ENCODE measurements around the gene HSPA8.
"Not testable (repeated sequence)": the region's sequence is repeated elsewhere in the genome, so short reads cannot be mapped to it uniquely, and the experiment has no call there.

The HSPA8 gene

DNA sequence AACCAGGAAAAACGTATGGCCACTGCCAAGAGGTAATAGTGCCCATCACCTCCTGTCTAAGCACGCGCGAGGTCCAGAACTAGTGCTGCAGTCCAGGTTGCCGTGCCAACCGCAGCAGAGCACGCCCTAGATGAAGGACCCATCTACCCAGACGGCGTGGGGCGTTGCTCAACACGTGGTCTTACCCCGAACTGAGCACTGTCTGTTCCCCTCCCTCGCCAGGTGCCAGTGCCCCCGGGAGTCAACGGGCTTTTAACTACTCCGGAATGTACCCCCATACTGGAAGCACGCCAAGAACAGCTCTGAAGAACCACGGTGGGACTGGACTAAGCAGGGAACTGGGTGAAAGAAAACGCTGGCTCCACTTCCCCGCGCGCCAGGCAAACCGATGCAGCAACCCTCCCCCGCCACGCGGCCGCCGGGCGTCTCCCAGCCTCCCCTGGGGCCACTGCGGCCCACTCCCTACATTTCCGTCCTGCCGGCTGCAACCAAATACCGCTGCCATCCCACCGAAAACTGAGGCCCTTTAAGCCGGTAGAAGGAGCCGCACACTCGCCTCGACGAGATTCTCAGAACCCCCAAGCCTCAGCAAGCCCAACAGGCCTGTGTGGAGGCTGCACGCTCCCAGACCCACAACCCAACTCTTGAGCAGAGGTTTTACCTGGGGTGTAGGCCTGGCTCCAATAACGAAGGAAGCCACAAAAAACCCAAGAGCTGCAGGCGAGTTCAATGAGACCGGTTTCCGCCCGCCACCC, at the start of gene HSPA8:
Gene HSPA8 (minus strand): TSS at position 734 of the 755 bp plus-strand sequence. CDS start 812 bp downstream, outside the sequence.
- peak; percentile 84 for DNase-seq
- H3K4me3 Mint-ChIP-seq, result peak within 1 kb of the TSS; percentile 100
- no peaks in the 10 kb centered on the region for H3K9me3 Mint-ChIP-seq
- H3K36me3 Mint-ChIP-seq (ENCODE audit: low read depth), result peaks cover 78% of the 10 kb centered on the region
- peaks cover 2% of the 10 kb centered on the region for H3K27me3 Mint-ChIP-seq
- H3K27ac Mint-ChIP-seq, result peak within 1 kb of the TSS; percentile 100
- peaks cover 54% of the 10 kb centered on the region for H3K4me1 Mint-ChIP-seq (ENCODE audit: low read depth)

DNA sequence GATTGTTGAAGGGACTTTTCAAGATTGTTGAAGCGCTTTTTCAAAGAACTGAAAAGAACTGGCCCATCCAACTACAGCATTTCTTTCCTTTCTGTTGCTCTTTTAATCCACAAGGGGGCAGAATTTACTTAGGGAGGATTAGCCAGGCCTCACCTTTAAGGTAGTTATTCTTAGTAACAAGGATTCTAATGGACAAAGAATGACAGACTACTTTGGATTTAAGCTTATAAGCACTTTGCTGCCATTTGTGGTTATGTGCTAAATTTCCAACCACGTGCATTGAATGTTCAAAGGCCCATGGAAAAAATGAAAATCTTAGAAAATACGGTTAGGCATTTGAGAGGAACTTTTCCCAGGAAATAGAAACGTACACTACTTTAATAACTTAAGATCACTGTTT, 49.5 kb upstream of the HSPA8 start:
- DNase-seq, result no peak
- H3K4me3 Mint-ChIP-seq, result no peak overlapping the region
- H3K9me3 Mint-ChIP-seq, result peaks cover 3% of the 10 kb centered on the region
- peaks cover 3% of the 10 kb centered on the region for H3K4me1 Mint-ChIP-seq (ENCODE audit: low read depth)
- no peaks in the 10 kb centered on the region for H3K27me3 Mint-ChIP-seq
- no peak overlapping the region for H3K27ac Mint-ChIP-seq
- no peaks in the 10 kb centered on the region for H3K36me3 Mint-ChIP-seq (ENCODE audit: low read depth)

DNA sequence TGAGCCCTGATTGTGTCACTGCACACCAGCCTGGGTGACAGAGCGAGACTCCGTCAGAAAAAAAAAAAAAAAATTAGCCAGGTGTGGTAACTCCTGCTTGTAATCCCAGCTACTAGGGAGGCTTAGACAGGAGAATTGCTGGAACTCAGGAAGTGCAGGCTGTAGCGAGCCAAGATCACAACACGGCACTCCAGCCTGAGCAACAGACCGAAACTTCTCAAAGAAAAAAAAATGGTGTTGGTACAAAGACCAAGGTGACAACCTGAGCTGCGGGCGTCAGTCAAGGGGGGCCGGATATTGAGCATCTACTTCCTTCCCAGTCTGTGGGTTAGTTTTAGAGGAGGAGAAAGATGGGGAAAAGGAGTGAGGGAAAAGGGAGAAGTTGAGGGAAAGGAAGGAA, 48.5 kb upstream of the HSPA8 start:
- Mint-ChIP-seq H3K4me3 (no peak overlapping the region), H3K9me3 (no peaks in the 10 kb centered on the region), H3K36me3 (ENCODE audit: low read depth) (no peaks in the 10 kb centered on the region), H3K27me3 (no peaks in the 10 kb centered on the region), H3K4me1 (ENCODE audit: low read depth) (peaks cover 3% of the 10 kb centered on the region), H3K27ac (no peak overlapping the region)
- no peak for DNase-seq

DNA sequence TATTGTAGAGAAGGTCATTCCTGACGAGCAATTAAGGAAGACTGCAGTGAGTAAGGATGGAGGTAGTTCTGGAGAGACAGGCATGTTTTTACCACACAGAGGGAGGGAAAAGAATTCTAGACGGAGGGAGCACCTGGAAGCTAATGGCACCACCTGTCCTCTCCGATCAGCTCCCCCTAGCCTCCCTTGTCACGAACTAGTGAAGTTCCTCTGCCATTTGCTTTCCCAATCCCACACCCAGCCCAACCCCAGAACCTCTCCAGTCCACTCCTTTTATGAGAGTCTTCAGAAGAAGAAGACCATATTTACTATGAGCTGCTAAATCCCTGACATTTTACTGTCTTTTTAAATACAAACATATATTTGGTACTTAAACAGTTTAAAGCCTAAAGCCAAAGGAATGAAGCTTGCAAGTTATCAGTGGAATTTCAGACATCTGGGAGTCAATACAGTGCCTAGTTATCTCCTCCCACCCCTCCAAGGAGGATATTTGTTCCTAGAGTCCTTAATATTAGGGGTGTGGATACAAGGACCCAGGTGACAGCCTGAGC, 46.1 kb upstream of the HSPA8 start:
- Mint-ChIP-seq H3K27me3 (no peaks in the 10 kb centered on the region), H3K36me3 (ENCODE audit: low read depth) (no peaks in the 10 kb centered on the region), H3K9me3 (no peaks in the 10 kb centered on the region), H3K4me1 (ENCODE audit: low read depth) (peaks cover 7% of the 10 kb centered on the region), H3K27ac (no peak overlapping the region), H3K4me3 (no peak overlapping the region)
- DNase-seq, result no peak

DNA sequence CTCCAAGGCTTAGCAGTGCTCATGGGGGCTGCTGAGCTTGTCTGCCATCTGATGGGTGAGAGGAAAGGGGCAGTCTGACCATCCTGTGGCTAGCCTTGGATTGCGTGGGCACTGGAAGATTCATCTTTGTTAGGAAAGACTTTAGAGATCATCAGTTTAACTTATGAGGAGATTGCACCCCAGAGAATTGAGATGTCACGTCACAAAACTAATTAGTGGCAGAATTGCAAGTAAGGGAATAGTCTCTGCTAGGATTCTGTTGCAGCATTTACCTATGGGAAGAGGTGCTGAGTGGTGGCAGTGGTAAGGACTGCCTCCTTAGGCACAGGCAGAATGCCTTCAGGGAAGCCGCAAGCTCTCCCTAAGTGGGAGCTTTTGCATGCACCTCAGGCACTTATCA, 42.8 kb upstream of the HSPA8 start:
- Mint-ChIP-seq H3K27me3 (no peaks in the 10 kb centered on the region), H3K4me3 (no peak overlapping the region), H3K4me1 (ENCODE audit: low read depth) (peaks cover 21% of the 10 kb centered on the region), H3K36me3 (ENCODE audit: low read depth) (no peaks in the 10 kb centered on the region), H3K9me3 (no peaks in the 10 kb centered on the region), H3K27ac (no peak overlapping the region)
- no peak for DNase-seq

DNA sequence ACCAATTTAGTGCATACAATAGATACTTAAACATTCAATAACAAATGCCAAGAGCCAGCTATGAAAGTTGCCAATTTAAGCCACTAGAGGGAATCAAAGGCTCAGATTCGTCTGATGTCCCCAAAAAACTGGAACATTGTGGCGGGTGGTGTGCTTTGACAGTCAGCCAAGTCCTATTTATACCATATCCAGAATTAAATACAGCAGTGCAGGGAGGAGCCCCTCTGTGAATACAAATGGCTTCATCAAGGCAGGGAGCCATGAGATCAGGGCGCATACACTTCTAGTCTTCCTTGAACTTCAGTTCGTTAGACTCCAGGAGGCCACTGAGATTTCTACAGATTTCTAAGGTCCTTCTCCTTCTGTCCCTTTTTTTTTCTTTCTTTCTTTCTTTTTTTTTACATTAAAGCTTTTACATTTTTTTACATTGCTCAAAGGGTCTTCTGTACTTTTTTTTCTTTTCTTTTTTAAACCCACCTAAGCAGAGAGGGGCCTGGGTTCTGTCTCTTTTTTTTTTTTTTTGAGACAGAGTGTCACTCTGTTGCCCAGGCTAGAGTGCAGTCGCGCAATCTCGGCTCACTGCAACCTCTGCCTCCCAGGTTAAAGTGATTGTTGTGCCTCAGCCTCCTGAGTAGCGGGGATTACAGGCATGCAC, 41.5 kb upstream of the HSPA8 start:
- Mint-ChIP-seq H3K4me3 (no peak overlapping the region), H3K4me1 (ENCODE audit: low read depth) (peaks cover 21% of the 10 kb centered on the region), H3K36me3 (ENCODE audit: low read depth) (no peaks in the 10 kb centered on the region), H3K27ac (no peak overlapping the region), H3K9me3 (no peaks in the 10 kb centered on the region), H3K27me3 (no peaks in the 10 kb centered on the region)
- DNase-seq, result no peak

DNA sequence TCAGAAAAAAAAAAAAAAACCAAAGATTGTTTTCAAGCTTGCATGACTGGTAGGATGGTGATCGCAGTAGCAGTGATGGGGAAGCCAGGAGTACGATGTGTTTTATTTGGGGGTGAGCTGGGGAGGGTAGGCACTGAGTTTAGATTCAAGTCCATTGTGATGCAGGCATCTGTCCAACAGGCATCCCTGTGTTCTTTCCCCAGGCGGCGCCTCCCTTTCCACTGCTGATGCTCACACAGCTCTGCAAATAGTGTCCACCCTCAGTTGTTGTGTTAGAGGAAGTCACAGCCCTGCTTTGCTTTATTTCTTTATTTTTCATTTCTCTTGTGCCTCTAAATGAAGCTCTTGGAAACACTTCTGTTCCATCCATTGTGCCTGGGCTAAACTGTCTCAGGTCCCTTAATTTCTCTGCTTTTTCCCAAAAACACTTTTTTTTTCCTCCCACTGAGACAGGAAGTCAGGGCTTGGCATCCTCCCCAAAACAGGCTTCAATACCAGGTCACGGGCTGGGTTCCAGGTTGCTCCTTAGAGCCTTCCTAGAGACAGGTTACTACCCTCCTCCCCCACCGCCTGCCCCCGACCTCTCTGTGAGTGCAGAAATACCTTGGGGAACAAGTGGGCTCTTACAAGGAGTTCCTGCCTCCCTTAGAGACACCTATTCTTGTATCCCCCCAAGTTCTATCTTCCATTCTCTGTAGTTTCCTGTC, 38.6 kb upstream of the HSPA8 start:
- Mint-ChIP-seq H3K4me3 (no peak overlapping the region), H3K9me3 (no peaks in the 10 kb centered on the region), H3K27ac (peak overlapping the region; percentile 66), H3K36me3 (ENCODE audit: low read depth) (no peaks in the 10 kb centered on the region), H3K27me3 (no peaks in the 10 kb centered on the region), H3K4me1 (ENCODE audit: low read depth) (peaks cover 21% of the 10 kb centered on the region)
- DNase-seq, result no peak

DNA sequence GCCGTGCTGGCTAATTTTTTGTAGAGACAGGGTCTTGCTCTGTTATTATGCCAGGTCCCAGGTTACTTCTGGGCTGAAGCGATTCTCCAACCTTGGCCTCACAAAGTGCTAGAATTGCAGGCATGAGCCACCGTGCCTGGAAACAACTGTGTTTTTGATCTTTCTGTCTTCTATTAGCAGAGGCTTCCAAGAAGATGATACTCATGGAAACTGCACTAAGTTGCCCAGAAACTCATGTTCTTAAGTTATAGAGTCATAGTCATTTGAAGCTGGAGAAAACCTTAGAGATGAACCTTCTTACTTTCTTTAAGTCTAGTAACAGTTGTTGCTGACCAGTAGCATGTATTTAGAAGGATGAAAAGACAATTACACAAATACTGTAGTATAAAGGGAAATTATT, 37.1 kb upstream of the HSPA8 start:
- Mint-ChIP-seq H3K27ac (no peak overlapping the region), H3K9me3 (no peaks in the 10 kb centered on the region), H3K27me3 (no peaks in the 10 kb centered on the region), H3K4me1 (ENCODE audit: low read depth) (peaks cover 21% of the 10 kb centered on the region), H3K36me3 (ENCODE audit: low read depth) (no peaks in the 10 kb centered on the region), H3K4me3 (no peak overlapping the region)
- DNase-seq, result no peak

DNA sequence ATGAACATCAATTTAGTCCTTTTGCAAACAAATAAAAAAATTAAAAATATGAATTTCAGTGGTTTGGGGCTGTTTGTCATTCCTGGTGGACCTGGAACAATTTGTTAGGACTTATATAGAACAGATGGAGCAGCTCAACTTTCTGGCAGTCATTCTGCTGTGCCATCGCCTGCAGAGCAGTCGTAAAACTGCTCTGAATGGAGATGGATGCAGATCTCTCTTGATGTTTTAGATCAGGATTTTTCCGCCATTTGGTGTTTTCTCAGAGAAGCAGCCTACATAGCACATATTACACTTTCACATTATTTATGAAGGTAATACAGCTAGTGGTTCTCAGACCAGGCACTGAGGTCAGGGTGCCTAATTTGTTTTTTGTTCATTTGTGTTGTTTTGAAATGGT, 31.8 kb upstream of the HSPA8 start:
- Mint-ChIP-seq H3K27me3 (no peaks in the 10 kb centered on the region), H3K4me1 (ENCODE audit: low read depth) (peaks cover 3% of the 10 kb centered on the region), H3K27ac (no peak overlapping the region), H3K4me3 (no peak overlapping the region), H3K36me3 (ENCODE audit: low read depth) (no peaks in the 10 kb centered on the region), H3K9me3 (no peaks in the 10 kb centered on the region)
- no peak for DNase-seq

DNA sequence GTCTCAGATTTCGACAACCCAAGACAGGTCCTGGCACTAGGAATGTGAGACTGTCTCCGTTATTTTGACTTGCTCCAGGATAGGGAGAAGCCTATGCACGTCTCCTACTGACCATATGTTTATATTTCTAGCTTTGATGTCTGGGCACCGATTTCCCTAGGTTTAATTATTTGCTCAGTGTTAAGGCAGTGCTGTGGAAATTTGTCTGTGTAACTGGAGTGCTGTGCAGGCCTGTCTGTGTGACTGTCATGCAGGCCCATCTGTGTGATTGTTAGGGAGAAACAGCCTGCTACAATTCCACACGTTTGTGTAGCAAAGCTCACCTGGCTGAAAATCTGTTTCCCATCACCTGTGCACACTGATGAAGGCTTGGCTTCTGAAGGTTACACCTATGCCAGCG, 29.6 kb upstream of the HSPA8 start:
- DNase-seq, result no peak
- Mint-ChIP-seq H3K27me3 (no peaks in the 10 kb centered on the region), H3K4me3 (no peak overlapping the region), H3K9me3 (no peaks in the 10 kb centered on the region), H3K36me3 (ENCODE audit: low read depth) (no peaks in the 10 kb centered on the region), H3K27ac (peak overlapping the region; percentile 13), H3K4me1 (ENCODE audit: low read depth) (peaks cover 19% of the 10 kb centered on the region)

DNA sequence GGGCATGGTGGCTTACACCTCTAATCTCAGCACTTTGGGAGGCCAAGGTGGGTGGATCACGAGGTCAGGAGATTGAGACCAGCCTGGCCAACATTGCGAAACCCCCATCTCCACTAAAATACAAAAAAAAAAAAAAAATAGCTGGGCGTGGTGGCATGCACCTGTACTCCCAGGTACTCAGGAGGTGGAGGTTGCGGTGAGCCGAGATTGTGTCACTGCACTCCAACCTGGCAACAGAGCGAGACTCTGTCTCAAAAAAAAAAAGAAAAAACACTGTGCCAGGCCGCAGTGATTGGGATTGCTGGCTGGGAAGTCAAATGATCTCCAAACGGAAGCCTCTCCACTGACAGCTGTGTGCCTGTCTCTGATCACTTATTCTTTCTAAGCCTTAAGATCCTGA, 28.2 kb upstream of the HSPA8 start:
- H3K9me3 Mint-ChIP-seq; H3K27me3 Mint-ChIP-seq; DNase-seq; H3K27ac Mint-ChIP-seq; H3K36me3 Mint-ChIP-seq (ENCODE audit: low read depth); H3K4me3 Mint-ChIP-seq: not testable (repeated sequence)
- peaks cover 25% of the 10 kb centered on the region for H3K4me1 Mint-ChIP-seq (ENCODE audit: low read depth)

DNA sequence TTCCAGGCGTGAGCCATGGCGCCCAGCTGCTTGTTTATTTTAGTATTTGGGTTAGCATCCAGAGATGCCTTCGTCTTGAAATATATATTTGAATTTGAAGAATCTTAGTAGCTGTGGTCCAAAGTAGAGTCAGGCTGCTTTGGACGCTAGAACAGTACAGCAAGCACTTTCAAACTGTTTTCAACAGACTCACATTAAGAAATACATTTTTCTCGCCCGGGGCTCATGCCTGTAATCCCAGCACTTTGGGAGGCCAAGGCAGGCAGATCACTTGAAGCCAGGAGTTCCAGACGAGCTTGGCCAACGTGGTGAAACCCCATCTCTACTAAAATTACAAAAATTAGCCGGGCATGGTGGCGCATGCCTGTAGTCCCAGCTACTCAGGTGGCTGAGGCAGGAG, 27.0 kb upstream of the HSPA8 start:
- H3K4me3 Mint-ChIP-seq; H3K27ac Mint-ChIP-seq; H3K27me3 Mint-ChIP-seq; H3K9me3 Mint-ChIP-seq; DNase-seq; H3K36me3 Mint-ChIP-seq (ENCODE audit: low read depth): not testable (repeated sequence)
- peaks cover 33% of the 10 kb centered on the region for H3K4me1 Mint-ChIP-seq (ENCODE audit: low read depth)

DNA sequence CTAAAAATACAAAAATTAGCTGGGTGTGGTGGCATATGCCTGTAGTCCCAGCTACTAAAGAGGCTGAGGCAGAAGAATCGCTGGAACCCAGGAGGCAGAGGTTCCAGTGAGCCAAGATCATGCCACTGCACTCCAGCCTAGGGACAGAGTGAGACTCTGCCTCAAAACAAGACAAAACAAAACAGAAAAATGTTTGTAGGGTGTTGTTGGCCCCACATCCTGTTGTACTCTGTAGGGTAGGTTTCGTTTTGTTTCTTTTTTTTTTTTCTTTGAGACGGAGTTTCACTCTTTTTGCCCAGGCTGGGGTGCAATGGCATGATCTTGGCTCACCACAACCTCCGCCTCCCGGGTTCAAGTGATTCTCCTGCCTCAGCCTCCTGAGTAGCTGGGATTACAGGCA, 25.7 kb upstream of the HSPA8 start:
- H3K36me3 Mint-ChIP-seq (ENCODE audit: low read depth); DNase-seq; H3K27me3 Mint-ChIP-seq; H3K9me3 Mint-ChIP-seq: not testable (repeated sequence)
- peaks cover 45% of the 10 kb centered on the region for H3K4me1 Mint-ChIP-seq (ENCODE audit: low read depth)
- H3K27ac Mint-ChIP-seq, result peak overlapping the region; percentile 83
- peak overlapping the region; percentile 16 for H3K4me3 Mint-ChIP-seq

DNA sequence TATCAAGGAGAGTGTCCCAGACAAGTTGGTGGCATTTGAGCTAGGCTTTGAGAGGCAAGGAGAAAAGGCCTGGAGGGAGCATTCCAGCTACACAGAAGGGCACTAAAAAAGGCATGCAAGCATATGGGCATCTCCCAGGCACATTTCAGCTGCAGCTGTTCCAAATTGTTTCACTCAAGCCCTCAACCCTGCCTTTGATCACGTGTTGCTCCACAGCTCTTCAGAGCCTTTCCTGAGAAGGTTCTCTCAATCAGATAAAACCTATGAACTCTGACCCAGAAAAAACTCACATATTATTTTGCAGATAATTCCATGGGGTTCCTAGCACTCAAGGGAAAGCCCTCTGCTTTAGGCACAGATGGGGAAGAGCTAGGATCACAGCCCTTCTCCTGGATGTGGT, 24.4 kb upstream of the HSPA8 start:
- peak overlapping the region; percentile 45 for H3K27ac Mint-ChIP-seq
- peaks cover 49% of the 10 kb centered on the region for H3K4me1 Mint-ChIP-seq (ENCODE audit: low read depth)
- no peaks in the 10 kb centered on the region for H3K36me3 Mint-ChIP-seq (ENCODE audit: low read depth)
- H3K27me3 Mint-ChIP-seq, result no peaks in the 10 kb centered on the region
- no peak overlapping the region for H3K4me3 Mint-ChIP-seq
- DNase-seq, result no peak
- H3K9me3 Mint-ChIP-seq, result no peaks in the 10 kb centered on the region

DNA sequence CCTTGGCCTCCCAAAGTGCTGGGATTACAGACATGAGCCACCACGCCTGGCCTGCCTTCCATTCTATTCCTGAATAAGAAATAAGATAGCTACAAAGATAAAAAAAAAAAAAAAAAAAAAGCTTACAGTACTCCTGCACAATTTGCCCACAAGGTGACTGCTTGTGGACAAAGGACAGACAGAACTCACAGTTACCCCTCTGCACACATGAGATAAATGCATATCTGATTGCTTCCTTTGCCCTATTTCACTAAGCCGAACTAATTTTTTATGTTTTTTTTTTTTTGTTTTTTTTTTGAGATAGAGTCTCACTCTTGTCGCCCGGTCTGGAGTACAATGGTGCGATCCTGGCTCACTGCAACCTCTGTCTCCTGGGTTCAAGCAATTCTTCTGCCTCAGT, 23.6 kb upstream of the HSPA8 start:
- Mint-ChIP-seq H3K4me3 (no peak overlapping the region), H3K9me3 (no peaks in the 10 kb centered on the region), H3K36me3 (ENCODE audit: low read depth) (no peaks in the 10 kb centered on the region), H3K27me3 (no peaks in the 10 kb centered on the region), H3K27ac (no peak overlapping the region), H3K4me1 (ENCODE audit: low read depth) (peaks cover 50% of the 10 kb centered on the region)
- DNase-seq, result no peak

Data from activated T-cell treated with anti-CD3 and anti-CD28 coated beads, Interleukin-2, amount 50 U/mL, for 24 hours (primary cell).